ENCODE measurements around the gene DERA. TPM values are rescaled to one million over a fixed set of nuclear protein-coding genes. Genes with fewer than 3 reads are reported as not detected.
"Not testable (repeated sequence)": the region's sequence is repeated elsewhere in the genome, so short reads cannot be mapped to it uniquely, and the experiment has no call there.

The DERA gene
- total RNA-seq, 1 donor: 47.4 TPM

DNA sequence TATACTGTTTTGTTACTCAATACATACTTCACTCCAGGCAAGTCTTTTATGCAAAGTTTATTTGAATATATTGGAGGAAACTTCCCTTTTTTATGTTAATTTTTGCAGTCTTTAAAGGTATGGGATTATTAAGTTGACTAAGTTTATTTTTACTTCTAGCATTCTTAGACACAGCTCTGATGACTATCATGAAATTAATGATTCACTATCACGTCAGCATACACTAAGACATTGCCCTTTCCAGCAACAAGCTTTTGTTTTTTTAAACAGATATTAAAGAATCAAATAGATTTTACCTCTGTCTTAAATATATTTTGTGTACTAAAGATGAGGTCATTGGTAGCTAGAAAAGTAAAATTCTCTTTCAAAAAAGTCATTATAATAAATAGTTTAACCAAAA lies 52.1 kb downstream of the DERA start:
- DNase-seq (ENCODE audit: insufficient read length, low spot score, missing footprints): no peak
- Histone ChIP-seq H3K4me2 (ENCODE audit: insufficient read depth, low read length) (peak overlapping the region; percentile 1), H3K9me3 (ENCODE audit: low read depth, low read length) (no peaks in the 10 kb centered on the region), H3K4me1 (ENCODE audit: insufficient read depth, low read length) (peaks cover 29% of the 10 kb centered on the region), H3K27ac (ENCODE audit: low read depth, low read length) (peak overlapping the region; percentile 55), H4K20me1 (ENCODE audit: insufficient read depth, low read length) (no peaks in the 10 kb centered on the region), H3K36me3 (ENCODE audit: insufficient read depth, low read length) (peaks cover 6% of the 10 kb centered on the region), H3K27me3 (ENCODE audit: insufficient read depth, low read length) (no peaks in the 10 kb centered on the region), H2AFZ (ENCODE audit: low read length) (no peak overlapping the region), H3K79me2 (ENCODE audit: insufficient read depth, low read length) (no peaks in the 10 kb centered on the region), H3K4me3 (ENCODE audit: insufficient read depth, low read length) (no peak overlapping the region)
- TF ChIP-seq CTCF (IDR thresholded peaks at IDR 0.05; ENCODE audit: extremely low read depth, low read depth, low read length): no peak

DNA sequence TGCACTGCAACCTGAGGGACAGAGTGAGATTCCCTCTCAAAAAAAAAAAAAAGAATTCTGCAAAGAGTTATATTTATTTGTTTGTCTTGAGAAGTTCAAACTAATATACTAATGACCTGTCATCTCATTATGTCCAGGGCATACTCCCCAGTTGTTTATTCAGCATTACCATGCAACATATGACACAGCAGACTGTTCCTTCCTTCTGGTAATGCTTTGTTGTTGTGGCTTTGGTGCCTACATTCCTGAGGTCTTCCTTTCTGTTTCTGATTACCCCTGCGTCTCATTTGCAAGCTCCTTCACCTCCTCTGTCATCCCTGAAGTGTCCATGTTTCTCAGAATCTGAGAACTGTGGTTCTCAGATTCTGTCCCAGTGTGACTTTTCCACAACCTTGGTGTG lies 55.3 kb downstream of the DERA start:
- Histone ChIP-seq H2AFZ (ENCODE audit: low read length) (no peak overlapping the region), H3K36me3 (ENCODE audit: insufficient read depth, low read length) (no peaks in the 10 kb centered on the region), H3K9me3 (ENCODE audit: low read depth, low read length) (no peaks in the 10 kb centered on the region), H3K27me3 (ENCODE audit: insufficient read depth, low read length) (no peaks in the 10 kb centered on the region), H3K27ac (ENCODE audit: low read depth, low read length) (peak overlapping the region; percentile 52), H3K4me3 (ENCODE audit: insufficient read depth, low read length) (no peak overlapping the region), H3K4me2 (ENCODE audit: insufficient read depth, low read length) (no peak overlapping the region), H3K4me1 (ENCODE audit: insufficient read depth, low read length) (peaks cover 29% of the 10 kb centered on the region), H3K79me2 (ENCODE audit: insufficient read depth, low read length) (no peaks in the 10 kb centered on the region), H4K20me1 (ENCODE audit: insufficient read depth, low read length) (no peaks in the 10 kb centered on the region)
- no peak for TF ChIP-seq CTCF (IDR thresholded peaks at IDR 0.05; ENCODE audit: extremely low read depth, low read depth, low read length)
- no peak for DNase-seq (ENCODE audit: insufficient read length, low spot score, missing footprints)

GRCh38 chr12:15967053-15967452 lies 55.9 kb downstream of the DERA start:
- H3K4me1 ChIP-seq (ENCODE audit: insufficient read depth, low read length): peaks cover 29% of the 10 kb centered on the region
- not testable (repeated sequence) for H3K79me2 ChIP-seq (ENCODE audit: insufficient read depth, low read length); H4K20me1 ChIP-seq (ENCODE audit: insufficient read depth, low read length); H3K9me3 ChIP-seq (ENCODE audit: low read depth, low read length); DNase-seq (ENCODE audit: insufficient read length, low spot score, missing footprints); H3K4me3 ChIP-seq (ENCODE audit: insufficient read depth, low read length); H2AFZ ChIP-seq (ENCODE audit: low read length); H3K4me2 ChIP-seq (ENCODE audit: insufficient read depth, low read length); H3K27me3 ChIP-seq (ENCODE audit: insufficient read depth, low read length); H3K36me3 ChIP-seq (ENCODE audit: insufficient read depth, low read length)
- peak overlapping the region; percentile 52 for H3K27ac ChIP-seq (ENCODE audit: low read depth, low read length)

DNA sequence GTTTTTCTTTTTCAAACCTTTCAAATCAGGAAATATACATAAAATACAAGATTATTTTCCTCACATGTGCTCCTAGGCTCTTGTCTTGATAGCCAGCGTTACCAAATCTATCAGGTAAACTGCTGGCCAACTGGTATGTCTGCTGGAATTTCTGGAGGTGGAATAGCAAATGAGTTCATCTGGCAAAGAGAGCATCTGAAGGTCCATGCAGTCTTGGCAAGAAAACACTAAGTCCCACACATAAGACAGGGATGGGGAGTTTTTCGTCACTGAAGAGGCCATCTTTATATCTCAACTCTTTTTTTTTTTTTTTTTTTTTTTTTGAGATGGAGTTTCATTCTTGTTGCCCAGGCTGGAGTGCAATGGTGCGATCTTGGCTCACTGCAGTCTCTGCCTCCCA lies 60.1 kb downstream of the DERA start:
- no peaks in the 10 kb centered on the region for H3K27me3 ChIP-seq (ENCODE audit: insufficient read depth, low read length)
- no peak overlapping the region for H3K27ac ChIP-seq (ENCODE audit: low read depth, low read length)
- H4K20me1 ChIP-seq (ENCODE audit: insufficient read depth, low read length): no peaks in the 10 kb centered on the region
- H3K4me2 ChIP-seq (ENCODE audit: insufficient read depth, low read length): no peak overlapping the region
- DNase-seq (ENCODE audit: insufficient read length, low spot score, missing footprints): no peak
- peaks cover 3% of the 10 kb centered on the region for H3K36me3 ChIP-seq (ENCODE audit: insufficient read depth, low read length)
- H3K4me1 ChIP-seq (ENCODE audit: insufficient read depth, low read length): peaks cover 6% of the 10 kb centered on the region
- H3K4me3 ChIP-seq (ENCODE audit: insufficient read depth, low read length): no peak overlapping the region
- no peaks in the 10 kb centered on the region for H3K9me3 ChIP-seq (ENCODE audit: low read depth, low read length)
- H3K79me2 ChIP-seq (ENCODE audit: insufficient read depth, low read length): no peaks in the 10 kb centered on the region
- no peak overlapping the region for H2AFZ ChIP-seq (ENCODE audit: low read length)
- no peak for TF ChIP-seq CTCF (IDR thresholded peaks at IDR 0.05; ENCODE audit: extremely low read depth, low read depth, low read length)
